Adipocyte (in vitro differentiated cells): Measurements from ENCODE around the gene BPIFA2.

Experiments used
- DNase-seq: peaks from one replicate; pipeline ENCODE4 v3.0.0-alpha.2; 2015; ENCODE audit warnings: low read depth
- H3K27me3 ChIP-seq: replicated peaks from 2 replicates; pipeline ENCODE4 v1.7.0; 2013; ENCODE audit warnings: mild to moderate bottlenecking, low read length, moderate library complexity; ENCODE audit not compliant: control insufficient read depth, insufficient read depth
- H3K36me3 ChIP-seq: 2 replicates; pipeline ENCODE4 v1.7.0; 2013; ENCODE audit warnings: low read length, mild to moderate bottlenecking, moderate library complexity; ENCODE audit not compliant: control insufficient read depth, insufficient read depth, severe bottlenecking
- H3K4me1 ChIP-seq: 2 replicates; pipeline ENCODE4 v1.7.0; 2013; ENCODE audit warnings: mild to moderate bottlenecking, low read length, moderate library complexity; ENCODE audit not compliant: control insufficient read depth, insufficient read depth
- H3K4me3 ChIP-seq: 2 replicates; pipeline ENCODE4 v1.7.0; 2013; ENCODE audit warnings: mild to moderate bottlenecking, low read length, moderate library complexity
- H3K9ac ChIP-seq: 2 replicates; pipeline ENCODE4 v1.7.0; 2013; ENCODE audit warnings: mild to moderate bottlenecking, low read length, moderate library complexity
- H3K9me3 ChIP-seq: 2 replicates; pipeline ENCODE4 v1.7.0; 2013; ENCODE audit warnings: mild to moderate bottlenecking, low read length, moderate library complexity; ENCODE audit not compliant: control insufficient read depth

Gene BPIFA2

GRCh38 chr20:33202451-33202850, 34.5 kb downstream of the BPIFA2 start:
- no peak overlapping the region for H3K9ac ChIP-seq
- H3K27me3 ChIP-seq = peaks cover 52% of the 10 kb centered on the region
- no peaks in the 10 kb centered on the region for H3K4me1 ChIP-seq
- peaks cover 16% of the 10 kb centered on the region for H3K9me3 ChIP-seq
- no peak overlapping the region for H3K4me3 ChIP-seq
- H3K36me3 ChIP-seq = no peaks in the 10 kb centered on the region
- DNase-seq = no peak

DNA sequence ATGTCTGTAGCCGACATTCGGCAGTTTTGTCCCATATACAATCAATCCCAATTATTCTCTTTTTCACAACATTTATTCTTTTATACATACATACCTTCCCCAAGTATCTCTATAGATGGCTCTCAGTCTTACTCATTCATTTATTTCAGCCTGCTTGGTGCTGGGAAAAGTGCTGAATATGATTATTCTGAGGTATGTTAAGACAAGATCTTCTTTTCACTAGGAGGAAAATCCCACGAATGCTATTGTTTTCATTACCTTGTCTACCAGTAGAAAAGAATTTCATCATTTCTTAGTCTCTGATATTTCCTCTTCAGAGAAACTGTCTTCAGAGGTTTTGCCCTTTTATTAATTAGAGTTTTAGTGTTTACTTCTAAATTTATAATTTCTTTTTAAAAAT, 35.5 kb downstream of the BPIFA2 start:
- Histone ChIP-seq H3K9me3 (peaks cover 14% of the 10 kb centered on the region), H3K4me1 (no peaks in the 10 kb centered on the region), H3K4me3 (no peak overlapping the region), H3K9ac (no peak overlapping the region), H3K36me3 (no peaks in the 10 kb centered on the region), H3K27me3 (peaks cover 45% of the 10 kb centered on the region)
- no peak for DNase-seq

DNA sequence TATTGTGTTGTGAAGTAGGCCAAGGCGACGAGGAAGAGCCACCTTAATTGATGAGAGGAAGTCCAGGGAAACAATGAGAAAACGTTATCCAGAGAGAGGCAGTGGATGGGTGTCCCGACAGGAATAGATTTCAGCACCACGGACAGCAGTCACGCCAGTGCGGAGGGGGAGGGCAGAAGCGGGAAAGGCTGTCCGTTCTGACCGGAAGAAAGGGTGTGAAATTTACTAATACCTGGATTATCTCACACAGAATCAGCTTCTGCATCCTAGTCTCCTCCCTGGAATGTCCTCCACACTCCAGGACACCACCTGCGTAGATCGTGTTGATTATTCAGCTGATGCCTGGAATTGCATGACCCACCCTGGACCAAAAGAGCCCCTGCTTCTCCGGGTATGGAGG, 41.8 kb downstream of the BPIFA2 start:
- no peaks in the 10 kb centered on the region for H3K9me3 ChIP-seq
- DNase-seq = peak; percentile 78
- H3K4me3 ChIP-seq = no peak overlapping the region
- no peaks in the 10 kb centered on the region for H3K4me1 ChIP-seq
- peaks cover 41% of the 10 kb centered on the region for H3K27me3 ChIP-seq
- no peak overlapping the region for H3K9ac ChIP-seq
- H3K36me3 ChIP-seq = no peaks in the 10 kb centered on the region

DNA sequence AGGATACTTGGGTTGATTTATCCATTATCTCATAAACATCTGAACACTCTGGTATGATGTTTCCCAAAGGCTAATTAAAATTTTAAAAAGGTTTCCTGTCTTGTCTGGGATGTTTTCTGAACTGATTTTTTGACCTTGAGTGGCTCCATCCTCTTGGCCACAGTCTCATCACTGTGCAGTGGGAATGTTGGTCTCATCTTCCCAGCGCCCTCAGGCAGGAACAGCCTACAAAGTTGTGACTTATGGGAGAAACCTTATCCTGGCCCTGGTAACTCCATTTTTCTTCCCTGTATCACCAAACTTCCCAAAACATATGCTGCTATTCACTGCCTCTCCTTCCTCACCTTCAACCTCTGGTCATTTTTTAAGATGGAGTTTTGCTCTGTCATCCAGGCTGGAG, 42.4 kb downstream of the BPIFA2 start:
- Histone ChIP-seq H3K9me3 (no peaks in the 10 kb centered on the region), H3K9ac (no peak overlapping the region), H3K27me3 (peaks cover 43% of the 10 kb centered on the region), H3K4me1 (no peaks in the 10 kb centered on the region), H3K4me3 (no peak overlapping the region), H3K36me3 (no peaks in the 10 kb centered on the region)
- no peak for DNase-seq

GRCh38 chr20:33211817-33212424, 44.0 kb downstream of the BPIFA2 start:
- H3K27me3 ChIP-seq = peaks cover 53% of the 10 kb centered on the region

GRCh38 chr20:33217052-33217451, 49.1 kb downstream of the BPIFA2 start, which contains the start of gene BPIFA3:
Gene BPIFA3, plus strand, starts transcription at chr20:33217352. Its CDS starts 185 bp downstream, at chr20:33217537.
- no peak within 1 kb of the TSS for H3K9ac ChIP-seq
- no peak within 1 kb of the TSS for H3K4me3 ChIP-seq
- H3K27me3 ChIP-seq = peaks cover 60% of the 10 kb centered on the region
- no peaks in the 10 kb centered on the region for H3K36me3 ChIP-seq
- DNase-seq = no peak
- no peaks in the 10 kb centered on the region for H3K9me3 ChIP-seq
- no peaks in the 10 kb centered on the region for H3K4me1 ChIP-seq

More at GRCh38 chr20:33211817-33212424, 44.0 kb downstream of the BPIFA2 start:
- H3K9ac ChIP-seq = no peak overlapping the region
- no peaks in the 10 kb centered on the region for H3K4me1 ChIP-seq
- DNase-seq = peak; percentile 22
- H3K36me3 ChIP-seq = no peaks in the 10 kb centered on the region
- no peaks in the 10 kb centered on the region for H3K9me3 ChIP-seq
- no peak overlapping the region for H3K4me3 ChIP-seq

- no peaks in the 10 kb centered on the region for H3K4me1 ChIP-seq
- peaks cover 61% of the 10 kb centered on the region for H3K27me3 ChIP-seq
- no peak for DNase-seq
- no peaks in the 10 kb centered on the region for H3K9me3 ChIP-seq
- no peak overlapping the region for H3K9ac ChIP-seq
- no peak overlapping the region for H3K4me3 ChIP-seq
- H3K36me3 ChIP-seq = no peaks in the 10 kb centered on the region
These were observed 56.4 kb downstream of the BPIFA2 start for GRCh38 chr20:33224399-33224798.

DNA sequence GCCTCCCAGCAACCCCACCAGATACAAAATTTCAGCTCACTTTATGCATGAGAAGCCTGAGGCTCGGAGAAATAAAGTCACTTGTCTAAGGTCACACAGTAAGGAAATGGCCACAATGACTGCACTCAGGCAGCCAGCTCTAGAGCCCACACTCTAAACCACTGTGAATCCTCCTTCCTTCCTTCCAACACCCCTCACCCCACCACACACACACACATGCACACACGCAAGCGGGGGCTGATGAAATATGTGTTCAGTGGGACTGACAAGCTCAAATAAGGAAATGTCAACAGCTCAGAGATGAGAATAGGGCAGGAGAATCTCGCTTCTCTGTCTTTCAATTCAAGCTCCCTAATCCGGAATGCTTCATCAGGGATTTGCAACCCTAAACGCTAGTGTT, 61.9 kb downstream of the BPIFA2 start:
- Histone ChIP-seq H3K36me3 (no peaks in the 10 kb centered on the region), H3K9me3 (no peaks in the 10 kb centered on the region), H3K4me1 (no peaks in the 10 kb centered on the region), H3K9ac (no peak overlapping the region), H3K27me3 (peaks cover 73% of the 10 kb centered on the region), H3K4me3 (no peak overlapping the region)
- DNase-seq = no peak
